Measurements from ENCODE around the gene ECT2.
"Not testable (repeated sequence)": the region's sequence is repeated elsewhere in the genome, so short reads cannot be mapped to it uniquely, and the experiment has no call there.

ECT2 gene, protein sequence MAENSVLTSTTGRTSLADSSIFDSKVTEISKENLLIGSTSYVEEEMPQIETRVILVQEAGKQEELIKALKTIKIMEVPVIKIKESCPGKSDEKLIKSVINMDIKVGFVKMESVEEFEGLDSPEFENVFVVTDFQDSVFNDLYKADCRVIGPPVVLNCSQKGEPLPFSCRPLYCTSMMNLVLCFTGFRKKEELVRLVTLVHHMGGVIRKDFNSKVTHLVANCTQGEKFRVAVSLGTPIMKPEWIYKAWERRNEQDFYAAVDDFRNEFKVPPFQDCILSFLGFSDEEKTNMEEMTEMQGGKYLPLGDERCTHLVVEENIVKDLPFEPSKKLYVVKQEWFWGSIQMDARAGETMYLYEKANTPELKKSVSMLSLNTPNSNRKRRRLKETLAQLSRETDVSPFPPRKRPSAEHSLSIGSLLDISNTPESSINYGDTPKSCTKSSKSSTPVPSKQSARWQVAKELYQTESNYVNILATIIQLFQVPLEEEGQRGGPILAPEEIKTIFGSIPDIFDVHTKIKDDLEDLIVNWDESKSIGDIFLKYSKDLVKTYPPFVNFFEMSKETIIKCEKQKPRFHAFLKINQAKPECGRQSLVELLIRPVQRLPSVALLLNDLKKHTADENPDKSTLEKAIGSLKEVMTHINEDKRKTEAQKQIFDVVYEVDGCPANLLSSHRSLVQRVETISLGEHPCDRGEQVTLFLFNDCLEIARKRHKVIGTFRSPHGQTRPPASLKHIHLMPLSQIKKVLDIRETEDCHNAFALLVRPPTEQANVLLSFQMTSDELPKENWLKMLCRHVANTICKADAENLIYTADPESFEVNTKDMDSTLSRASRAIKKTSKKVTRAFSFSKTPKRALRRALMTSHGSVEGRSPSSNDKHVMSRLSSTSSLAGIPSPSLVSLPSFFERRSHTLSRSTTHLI

DNA sequence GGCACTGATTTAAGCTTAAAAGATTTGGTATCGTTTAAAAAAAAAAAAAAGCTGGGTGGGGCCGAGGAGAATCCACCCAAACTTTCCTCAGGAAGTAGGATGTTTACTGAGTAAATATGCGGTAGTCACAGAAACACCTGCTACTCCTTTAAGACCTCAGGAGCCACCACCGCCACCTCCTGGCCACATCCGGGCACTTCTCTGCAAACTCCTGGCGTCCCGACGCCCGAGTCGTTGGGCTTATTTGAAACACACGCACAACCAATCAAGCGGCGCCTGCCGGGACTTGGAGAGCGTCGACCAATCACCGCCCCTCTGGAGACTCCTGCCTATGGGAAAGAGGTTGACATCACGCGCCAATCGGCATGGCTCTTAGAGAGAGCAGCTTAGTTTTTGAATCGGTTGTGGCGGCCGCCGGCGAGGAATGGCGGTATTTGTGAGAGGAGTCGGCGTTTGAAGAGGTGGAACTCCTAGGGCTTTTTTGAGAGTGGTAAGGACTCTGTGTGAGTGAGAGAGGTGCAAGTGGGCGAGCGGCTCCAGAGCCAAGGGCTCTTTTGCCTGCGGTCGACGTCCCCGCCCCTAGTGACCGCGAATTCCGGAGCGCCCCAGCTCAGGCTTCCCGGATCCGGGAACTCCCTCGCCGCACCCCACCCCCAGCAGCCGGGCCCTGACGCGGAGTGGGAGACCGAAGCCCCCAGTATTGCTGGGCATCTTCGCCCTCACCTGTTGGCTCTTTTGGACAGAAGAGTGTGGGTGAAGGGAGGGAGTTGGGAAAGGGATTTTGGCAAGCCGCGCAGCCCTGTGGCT is at the start of gene ECT2:
TSS of gene ECT2 (plus strand) at position 359 of the 807 bp plus-strand sequence. CDS start 3,805 bp downstream, outside the sequence.
- in situ Hi-C loops (cut with MboI; ENCODE audit: low sequenced_read_pairs): no loop called here

DNA sequence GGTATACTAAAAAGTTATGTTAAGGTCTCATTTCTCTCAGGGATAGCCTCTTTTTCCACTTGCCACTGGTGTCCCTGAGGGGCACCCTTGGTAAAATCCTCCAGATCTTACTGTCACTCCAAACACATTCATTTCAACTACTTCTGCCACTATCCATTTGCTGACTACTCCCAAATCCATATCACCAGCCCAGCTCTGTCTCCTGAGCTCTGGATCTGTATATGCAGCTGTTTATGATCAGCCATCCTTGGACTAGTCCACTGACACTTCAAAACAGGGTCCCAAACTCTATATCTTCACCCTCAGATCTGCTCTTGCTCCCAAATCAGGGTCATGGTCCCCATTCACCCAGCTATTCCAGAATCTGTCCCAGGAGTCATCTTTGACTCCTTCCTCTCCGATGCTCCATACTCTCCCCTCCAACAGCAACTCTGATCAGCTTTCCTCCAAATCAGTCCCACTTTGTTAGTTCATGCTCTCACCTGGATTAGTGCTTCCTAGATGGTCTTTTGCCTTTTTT is 49.5 kb upstream of the ECT2 start:
- in situ Hi-C loops (cut with MboI; ENCODE audit: low sequenced_read_pairs): no loop called here

GRCh38 chr3:172701751-172702150 is 48.8 kb upstream of the ECT2 start:
- in situ Hi-C loops (cut with MboI; ENCODE audit: low sequenced_read_pairs): no loop called here

- in situ Hi-C loops (cut with MboI; ENCODE audit: low sequenced_read_pairs): no loop called here
Observed at GRCh38 chr3:172702256-172702655, 48.3 kb upstream of the ECT2 start.

DNA sequence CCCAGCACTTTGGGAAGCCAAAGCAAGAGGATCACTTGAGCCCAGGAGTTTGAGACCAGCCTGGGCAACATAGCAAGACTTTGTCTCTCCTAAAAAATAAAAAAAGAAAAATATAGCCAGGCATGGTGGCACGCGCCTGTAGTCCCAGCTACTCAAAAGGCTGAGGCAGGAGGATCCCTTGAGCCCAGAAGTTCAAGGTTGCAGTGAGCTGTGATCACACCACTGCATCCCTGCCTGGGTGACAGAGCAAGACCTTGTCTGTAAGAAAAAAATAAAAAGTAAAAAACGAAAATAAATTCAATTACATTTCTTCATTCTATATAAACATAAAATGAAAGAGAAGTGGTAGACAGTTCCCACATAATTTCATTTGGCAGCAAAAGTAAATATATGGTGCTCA is 47.8 kb upstream of the ECT2 start:
- in situ Hi-C loops (cut with MboI; ENCODE audit: low sequenced_read_pairs): not testable (repeated sequence)

DNA sequence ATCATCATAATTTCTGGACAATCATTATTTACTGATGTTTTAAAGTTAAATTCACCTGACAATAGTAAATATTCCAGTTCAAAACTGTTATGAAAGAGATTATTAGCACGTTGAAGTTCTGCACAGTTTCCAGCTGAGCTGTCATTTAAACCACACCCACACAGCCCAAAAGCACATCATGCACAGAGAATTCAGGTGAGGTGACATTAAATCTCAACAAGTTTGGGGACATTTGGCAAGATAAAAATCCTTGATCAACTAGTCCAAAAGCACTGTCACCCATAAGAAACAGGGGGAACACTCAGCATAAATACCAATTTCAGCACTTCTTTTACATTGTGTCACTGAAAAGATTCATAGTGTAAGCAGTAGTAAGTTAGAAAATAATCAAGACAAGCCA is 46.5 kb upstream of the ECT2 start:
- in situ Hi-C loops (cut with MboI; ENCODE audit: low sequenced_read_pairs): no loop called here

DNA sequence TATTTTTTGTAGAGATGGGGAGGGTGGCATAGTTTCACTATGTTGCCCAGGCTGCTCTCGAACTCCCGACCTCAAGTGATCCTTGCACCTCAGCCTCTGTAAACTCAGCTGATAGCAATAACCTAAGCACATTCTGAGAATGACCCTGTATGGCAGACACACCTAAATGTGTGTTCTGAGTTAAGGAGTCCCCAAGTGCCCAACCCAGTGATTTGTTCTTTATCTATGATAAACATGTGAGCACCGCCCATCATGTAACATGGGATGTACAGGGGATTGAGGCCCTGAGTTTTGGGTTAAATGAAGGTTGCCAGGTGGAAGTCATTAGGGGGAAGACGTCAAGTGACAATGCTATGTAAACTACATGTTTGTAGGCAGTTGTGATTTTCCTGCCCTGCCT is 45.4 kb upstream of the ECT2 start:
- in situ Hi-C loops (cut with MboI; ENCODE audit: low sequenced_read_pairs): no loop called here

GRCh38 chr3:172707030-172707429 is 43.5 kb upstream of the ECT2 start:
- in situ Hi-C loops (cut with MboI; ENCODE audit: low sequenced_read_pairs): no loop called here

GRCh38 chr3:172707967-172708366 is 42.6 kb upstream of the ECT2 start:
- in situ Hi-C loops (cut with MboI; ENCODE audit: low sequenced_read_pairs): no loop called here

GRCh38 chr3:172708921-172709773 is 41.4 kb upstream of the ECT2 start:
- in situ Hi-C loops (cut with MboI; ENCODE audit: low sequenced_read_pairs): no loop called here

- in situ Hi-C loops (cut with MboI; ENCODE audit: low sequenced_read_pairs): no loop called here
Observed at GRCh38 chr3:172709774-172710663, 40.5 kb upstream of the ECT2 start.

DNA sequence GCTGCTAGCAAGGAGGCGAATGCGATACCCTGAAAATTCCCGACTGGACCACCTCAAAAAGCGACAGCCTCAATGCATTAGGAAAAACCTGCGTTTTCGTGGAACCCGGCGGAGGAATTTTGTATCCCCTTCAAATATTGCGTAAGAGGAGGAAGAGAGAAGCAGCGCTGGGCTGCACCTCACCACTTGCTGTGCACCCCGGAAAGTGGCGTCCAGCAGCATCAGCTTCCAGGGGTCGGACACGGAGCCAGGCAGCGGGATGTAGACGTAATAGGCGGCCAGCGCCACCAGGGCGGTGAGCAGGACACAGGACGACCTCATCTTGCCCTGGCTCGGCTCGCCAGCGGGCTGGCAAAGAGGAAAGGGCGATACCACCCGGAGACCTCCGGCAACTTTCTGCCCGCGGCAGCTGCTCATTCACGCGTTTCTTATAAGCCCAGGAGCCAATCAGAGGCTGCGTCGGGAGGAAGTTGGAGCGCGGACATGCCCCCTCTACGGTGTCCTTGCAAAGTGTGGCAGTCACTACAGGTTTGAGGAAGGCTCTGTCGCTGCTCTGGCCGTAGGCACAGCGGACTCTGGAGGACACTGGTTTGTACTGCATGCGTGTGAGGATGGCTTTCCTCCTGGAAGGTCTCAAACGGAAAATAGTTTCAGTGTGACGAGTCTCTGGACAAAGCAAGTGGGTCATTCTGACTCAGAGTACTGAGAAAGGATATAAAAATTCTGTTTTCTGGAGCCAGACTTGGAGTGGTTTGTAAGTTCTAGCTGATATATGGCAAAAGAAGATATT is 39.7 kb upstream of the ECT2 start, which contains the start of gene NCEH1:
TSS of gene NCEH1 (minus strand) at position 404 of the 790 bp plus-strand sequence. CDS start at position 321, 83 bp downstream.
- in situ Hi-C loops (cut with MboI; ENCODE audit: low sequenced_read_pairs): no loop called here

DNA sequence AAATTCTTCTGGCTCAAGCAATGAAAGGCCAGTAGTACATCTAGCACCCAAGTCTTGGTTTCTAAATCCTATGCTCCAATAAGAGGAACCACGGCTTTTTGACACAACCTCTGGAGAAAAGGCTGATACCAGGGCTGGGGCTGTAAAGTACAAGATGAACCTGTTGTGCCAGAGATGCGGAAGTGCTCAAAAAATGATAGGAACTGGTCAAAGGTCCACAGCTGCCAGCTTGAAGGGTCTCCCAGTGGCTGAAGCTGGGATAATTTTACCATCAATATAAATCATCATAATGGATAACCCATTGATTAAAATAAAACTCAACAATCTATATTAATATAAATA is 39.1 kb upstream of the ECT2 start:
- in situ Hi-C loops (cut with MboI; ENCODE audit: low sequenced_read_pairs): no loop called here

DNA sequence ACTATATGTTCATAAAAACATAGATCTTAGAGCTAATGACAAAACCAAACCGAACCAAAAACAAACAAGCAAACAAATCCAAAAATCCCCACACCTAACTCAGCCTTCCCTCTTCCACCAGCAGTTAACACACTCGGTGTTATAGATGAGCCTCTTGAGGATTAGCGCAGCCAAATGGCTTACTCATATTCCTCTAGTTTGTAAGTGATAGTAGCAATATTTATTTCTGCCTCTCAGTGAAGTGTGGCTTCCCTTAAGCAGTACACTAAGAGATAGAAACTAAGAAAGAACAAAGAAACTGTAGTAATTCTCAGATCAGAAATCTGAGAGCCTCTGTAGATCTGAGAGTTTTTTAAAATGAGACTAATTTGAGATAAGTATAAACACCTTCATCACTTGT is 37.2 kb upstream of the ECT2 start:
- in situ Hi-C loops (cut with MboI; ENCODE audit: low sequenced_read_pairs): no loop called here

DNA sequence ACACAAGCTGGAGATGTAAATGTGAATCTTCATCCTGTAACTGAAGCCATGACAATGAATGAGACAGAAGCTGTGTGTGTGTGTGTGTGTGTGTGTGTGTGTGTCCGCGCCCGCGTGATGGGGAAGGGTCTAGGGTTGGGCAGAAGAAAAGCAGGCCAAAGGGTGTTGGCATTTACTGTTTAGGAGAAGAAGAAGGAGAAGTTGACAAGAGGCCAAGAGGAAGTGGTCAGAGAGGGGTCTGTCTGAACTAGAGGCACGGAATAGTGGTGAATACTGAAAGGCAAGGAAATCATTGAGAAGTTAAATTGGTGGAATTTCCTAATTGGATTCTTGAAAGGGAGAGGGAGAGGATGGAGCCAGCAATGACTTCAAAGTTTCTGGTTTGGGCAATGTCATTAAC is 34.0 kb upstream of the ECT2 start:
- in situ Hi-C loops (cut with MboI; ENCODE audit: low sequenced_read_pairs): no loop called here

DNA sequence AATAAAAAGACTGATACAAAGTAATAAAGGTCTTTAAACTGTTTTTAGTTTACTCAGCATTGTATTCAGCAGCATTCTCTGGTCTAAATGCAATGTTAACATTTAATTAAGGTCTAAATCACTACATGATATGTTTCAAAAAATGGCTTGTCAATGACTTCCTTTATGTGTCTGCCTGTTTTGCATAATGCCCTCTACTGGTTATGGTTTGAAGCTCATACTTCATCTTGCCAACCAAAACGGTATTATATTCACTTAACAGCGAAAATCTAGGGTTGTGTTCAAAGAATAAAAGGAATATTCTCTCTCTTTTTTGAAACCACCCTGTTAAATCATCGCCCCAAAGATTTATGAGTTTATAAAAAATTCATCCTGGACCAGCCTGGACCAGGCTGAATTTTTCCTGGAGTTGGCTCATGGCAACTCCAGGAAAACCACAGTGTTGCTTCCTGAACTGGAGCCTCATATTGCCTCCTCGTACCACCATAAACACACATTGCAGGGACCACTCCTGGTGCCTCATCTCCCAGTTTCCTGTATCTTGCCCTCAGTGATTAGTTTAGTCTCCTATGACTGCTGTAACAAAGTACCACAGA is 32.9 kb upstream of the ECT2 start:
- in situ Hi-C loops (cut with MboI; ENCODE audit: low sequenced_read_pairs): no loop called here

DNA sequence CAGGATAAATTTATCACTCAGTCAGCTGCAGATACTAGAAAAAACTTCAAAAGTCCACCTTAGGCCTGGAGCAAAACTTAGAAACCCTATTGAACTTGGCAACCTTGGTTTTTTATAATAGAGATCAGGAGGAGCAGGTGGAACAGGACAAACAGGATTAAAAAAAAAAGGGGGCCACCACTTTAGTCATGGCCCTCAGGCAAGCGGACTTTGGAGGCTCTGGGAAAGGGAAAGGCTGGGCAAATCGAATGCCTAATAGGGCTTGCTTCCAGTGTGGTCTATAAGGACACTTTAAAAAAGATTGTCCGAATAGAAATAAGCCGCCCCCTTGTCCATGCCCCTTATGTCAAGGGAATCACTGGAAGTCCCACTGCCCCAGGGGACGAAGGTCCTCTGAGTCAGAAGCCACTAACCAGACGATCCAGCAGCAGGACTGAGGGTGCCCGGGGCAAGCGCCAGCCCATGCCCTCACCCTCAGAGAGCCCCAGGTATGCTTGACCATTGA is 27.9 kb upstream of the ECT2 start:
- in situ Hi-C loops (cut with MboI; ENCODE audit: low sequenced_read_pairs): not testable (repeated sequence)

DNA sequence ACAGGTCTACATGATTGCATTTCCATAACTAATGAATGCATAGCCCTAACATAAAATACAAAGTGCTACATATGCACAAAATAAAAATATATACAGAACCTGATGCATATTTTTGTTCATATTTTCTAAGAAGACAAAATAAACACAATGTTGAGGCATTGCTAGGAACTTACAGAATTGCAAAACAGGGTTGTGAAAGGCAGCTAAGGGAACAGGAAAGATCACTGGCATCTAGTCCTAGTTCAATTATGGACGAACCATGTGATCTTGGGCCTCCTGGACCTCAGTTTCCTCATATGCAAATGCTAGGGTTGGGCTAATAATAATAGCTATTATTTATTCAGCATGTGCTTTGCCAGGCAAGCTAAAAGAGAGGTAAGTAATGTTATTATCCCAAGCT is 24.1 kb upstream of the ECT2 start:
- in situ Hi-C loops (cut with MboI; ENCODE audit: low sequenced_read_pairs): no loop called here
